Fibroblast of the aortic adventitia (primary cell): ENCODE results near the gene TMEM123. TPM values are rescaled to one million over a fixed set of nuclear protein-coding genes. Genes with fewer than 3 reads are reported as not detected.

Source experiments
- DNase-seq: peaks from one replicate; pipeline ENCODE4 v3.0.0-alpha.2; 2010; ENCODE audit warnings: low read depth
- H3K4me3 ChIP-seq: 2 replicates; pipeline ENCODE4 v1.5.1; 2011; ENCODE audit warnings: low read depth, mild to moderate bottlenecking, control low read depth, low read length, moderate library complexity
- CTCF ChIP-seq: IDR thresholded peaks from 2 replicates; pipeline ENCODE4 v1.5.1; 2011; ENCODE audit warnings: mild to moderate bottlenecking, low read length, control low read depth, inconsistent platforms; ENCODE audit not compliant: insufficient read depth
- total RNA-seq: library from RNA; depleted of rRNA; stranded (reverse); fragments of >200 nt; gene quantifications from 2 replicates; pipeline ENCODE4 v1.2.3, GENCODE V29; 2012; ENCODE audit warnings: low replicate concordance

The TMEM123 gene
- total RNA-seq, 1 donor = 86.3 TPM

GRCh38 chr11:102400603-102401002 is 52.0 kb downstream of the TMEM123 start:
- DNase-seq = no peak
- H3K4me3 ChIP-seq = no peak overlapping the region
- TF ChIP-seq CTCF = no peak

- TF ChIP-seq CTCF = no peak
- DNase-seq = no peak
- no peak overlapping the region for H3K4me3 ChIP-seq
These were observed 53.4 kb downstream of the TMEM123 start for GRCh38 chr11:102399189-102399588.

- no peak for DNase-seq
- TF ChIP-seq CTCF = no peak
- no peak overlapping the region for H3K4me3 ChIP-seq
These were observed 54.3 kb downstream of the TMEM123 start for GRCh38 chr11:102398297-102398696.

GRCh38 chr11:102396708-102397563 is 55.6 kb downstream of the TMEM123 start:
- no peak overlapping the region for H3K4me3 ChIP-seq
- TF ChIP-seq CTCF = no peak
- peak; percentile 9 for DNase-seq

- no peak overlapping the region for H3K4me3 ChIP-seq
- no peak for TF ChIP-seq CTCF
- DNase-seq = no peak
These were observed 56.7 kb downstream of the TMEM123 start for GRCh38 chr11:102395720-102396393.

- TF ChIP-seq CTCF = no peak
- no peak for DNase-seq
- H3K4me3 ChIP-seq = no peak overlapping the region
These were observed 59.3 kb downstream of the TMEM123 start for GRCh38 chr11:102393272-102393730.
